A549 treated with DMSO at 1 μM for 4 hours (cell line): ENCODE measurements around the gene SLC17A3. TPM values are rescaled to one million over a fixed set of nuclear protein-coding genes. Genes with fewer than 3 reads are reported as not detected.

Experiments used
- total RNA-seq: library from RNA; stranded (reverse); fragments of 200-300 nt; extraction: Qiagen RNA extraction; gene quantifications from 5 replicates; pipeline ENCODE4 v1.2.3, GENCODE V29; 2022; ENCODE audit warnings: low read depth

Gene SLC17A3, protein sequence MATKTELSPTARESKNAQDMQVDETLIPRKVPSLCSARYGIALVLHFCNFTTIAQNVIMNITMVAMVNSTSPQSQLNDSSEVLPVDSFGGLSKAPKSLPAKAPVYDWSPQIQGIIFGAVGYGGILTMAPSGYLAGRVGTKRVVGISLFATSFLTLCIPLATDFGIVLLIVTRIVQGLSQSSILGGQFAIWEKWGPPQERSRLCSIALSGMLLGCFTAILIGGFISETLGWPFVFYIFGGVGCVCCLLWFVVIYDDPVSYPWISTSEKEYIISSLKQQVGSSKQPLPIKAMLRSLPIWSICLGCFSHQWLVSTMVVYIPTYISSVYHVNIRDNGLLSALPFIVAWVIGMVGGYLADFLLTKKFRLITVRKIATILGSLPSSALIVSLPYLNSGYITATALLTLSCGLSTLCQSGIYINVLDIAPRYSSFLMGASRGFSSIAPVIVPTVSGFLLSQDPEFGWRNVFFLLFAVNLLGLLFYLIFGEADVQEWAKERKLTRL
- total RNA-seq: 0.80 to 1.4 TPM (median 0.93 TPM) in 5 replicates

DNA sequence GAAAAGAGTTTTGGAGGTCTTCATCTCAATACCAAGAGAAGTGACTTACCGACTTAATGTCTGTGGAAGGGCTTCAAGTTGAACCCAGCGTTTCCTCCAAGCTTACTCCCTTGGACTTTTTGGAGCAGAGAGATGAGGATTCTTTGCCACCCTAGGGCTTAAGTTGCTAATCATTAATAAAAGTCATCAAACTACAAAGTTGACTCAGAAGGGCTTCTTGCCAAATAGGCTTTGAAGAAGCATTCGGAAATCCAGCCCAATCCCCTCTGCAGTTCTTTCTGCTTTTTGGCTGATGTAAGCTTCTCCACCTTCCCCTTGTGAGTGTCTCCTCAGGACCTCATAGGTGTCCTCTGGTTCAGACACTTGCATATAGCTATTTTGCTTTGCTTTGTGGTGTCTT, at the start of gene SLC17A3:
SLC17A3 (minus strand) TSS at position 126 of the 400 bp plus-strand sequence. CDS start 5,856 bp downstream, outside the sequence.

DNA sequence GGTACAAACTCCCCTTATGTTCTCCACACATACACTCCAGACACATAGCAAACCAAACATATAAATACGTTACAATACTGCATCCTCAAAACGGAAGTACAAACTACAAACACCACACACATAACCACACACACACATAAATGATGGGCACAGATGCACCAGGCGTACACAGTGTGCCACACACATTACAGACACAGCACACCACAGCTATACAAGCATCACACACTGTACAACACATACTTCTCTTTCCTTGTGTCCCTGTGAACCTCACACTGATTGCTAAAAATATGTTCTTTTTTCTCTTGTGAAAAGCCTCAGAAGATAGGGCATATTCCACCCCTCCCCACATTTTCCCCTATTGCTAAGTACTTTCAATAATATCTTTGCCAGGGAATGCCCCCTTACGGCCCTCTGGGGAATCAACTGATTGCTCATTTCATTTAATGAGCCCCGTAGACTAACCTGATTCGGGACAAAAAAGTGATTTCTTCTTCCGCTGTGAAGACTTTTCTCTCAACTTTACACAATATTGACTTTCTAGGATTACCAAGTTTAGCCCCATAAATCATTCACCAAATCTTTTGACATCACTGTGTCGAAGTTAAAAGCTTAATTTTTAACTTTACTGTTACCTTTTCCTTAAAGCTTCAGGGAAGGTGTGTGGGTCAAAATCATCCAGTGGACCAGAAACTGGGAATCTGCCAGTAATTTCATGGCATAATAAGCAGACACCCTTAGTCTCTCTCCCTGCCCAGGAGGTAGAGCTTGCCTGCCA, 42.3 kb downstream of the SLC17A3 start, which contains the start of gene SLC17A1:
SLC17A1 (minus strand) TSS at position 521 of the 775 bp plus-strand sequence. CDS start 1,495 bp downstream, outside the sequence.

Other genes starting within 250 kb of the SLC17A3 start
- gene SCGN, start 222.0 kb downstream of the SLC17A3 start, total RNA-seq: 0.06 to 0.23 TPM (median 0.16 TPM) in 3 of 5 replicates, not detected in the others
- gene SLC17A4, start 119.5 kb downstream of the SLC17A3 start, total RNA-seq: not detected in 5 replicates
- gene SLC17A1, start 42.2 kb downstream of the SLC17A3 start, total RNA-seq: 0.06 TPM in 2 of 5 replicates, not detected in the others
- not detected in 5 replicates for gene SLC17A2, start 56.4 kb upstream of the SLC17A3 start, total RNA-seq
- 1.8 to 2.1 TPM (median 2.0 TPM) in 5 replicates for gene TRIM38, start 88.6 kb upstream of the SLC17A3 start, total RNA-seq
- 11.1 to 16.0 TPM (median 13.9 TPM) in 5 replicates for gene HFE, start 213.2 kb upstream of the SLC17A3 start, total RNA-seq